ENCODE results near the gene CNGA3. TPM values are rescaled to one million over a fixed set of nuclear protein-coding genes. Genes with fewer than 3 reads are reported as not detected.

CNGA3 gene
- total RNA-seq, 2 donors from 2014 or later: not detected

- peaks cover 49% of the 10 kb centered on the region for H3K27me3 Mint-ChIP-seq (ENCODE audit: low read depth)
These were observed 28.0 kb downstream of the CNGA3 start for GRCh38 chr2:98374286-98374685.

GRCh38 chr2:98374958-98375570, 28.8 kb downstream of the CNGA3 start:
- no peaks in the 10 kb centered on the region for H3K9me3 Mint-ChIP-seq
- no peak overlapping the region for H3K4me3 Mint-ChIP-seq
- H3K27ac Mint-ChIP-seq: no peak overlapping the region
- ATAC-seq (replicated peaks in 1 of 2): no peak
- DNase-seq: no peak
- no peaks in the 10 kb centered on the region for H3K4me1 Mint-ChIP-seq (ENCODE audit: low read depth)
- peaks cover 49% of the 10 kb centered on the region for H3K27me3 Mint-ChIP-seq (ENCODE audit: low read depth)
- no peaks in the 10 kb centered on the region for H3K36me3 Mint-ChIP-seq (ENCODE audit: insufficient read depth in 2 of 2)

More at GRCh38 chr2:98374286-98374685, 28.0 kb downstream of the CNGA3 start:
- Mint-ChIP-seq H3K4me3 (no peak overlapping the region), H3K27ac (no peak overlapping the region), H3K4me1 (ENCODE audit: low read depth) (no peaks in the 10 kb centered on the region), H3K9me3 (no peaks in the 10 kb centered on the region), H3K36me3 (ENCODE audit: insufficient read depth in 2 of 2) (no peaks in the 10 kb centered on the region)
- no peak for ATAC-seq (replicated peaks in 1 of 2)
- no peak for DNase-seq

- no peak overlapping the region for H3K27ac Mint-ChIP-seq
- H3K4me3 Mint-ChIP-seq: no peak overlapping the region
- no peaks in the 10 kb centered on the region for H3K36me3 Mint-ChIP-seq (ENCODE audit: insufficient read depth in 2 of 2)
- ATAC-seq (replicated peaks in 1 of 2): no peak
- H3K27me3 Mint-ChIP-seq (ENCODE audit: low read depth): peaks cover 49% of the 10 kb centered on the region
- no peak for DNase-seq
- no peaks in the 10 kb centered on the region for H3K9me3 Mint-ChIP-seq
- no peaks in the 10 kb centered on the region for H3K4me1 Mint-ChIP-seq (ENCODE audit: low read depth)
These were observed 30.1 kb downstream of the CNGA3 start for GRCh38 chr2:98376301-98376910.

- Mint-ChIP-seq H3K4me3 (no peak overlapping the region), H3K27me3 (ENCODE audit: low read depth) (peaks cover 49% of the 10 kb centered on the region), H3K36me3 (ENCODE audit: insufficient read depth in 2 of 2) (no peaks in the 10 kb centered on the region), H3K27ac (no peak overlapping the region), H3K4me1 (ENCODE audit: low read depth) (no peaks in the 10 kb centered on the region), H3K9me3 (no peaks in the 10 kb centered on the region)
- no peak for DNase-seq
- no peak for ATAC-seq (replicated peaks in 1 of 2)
These were observed 30.7 kb downstream of the CNGA3 start for GRCh38 chr2:98376996-98377395.

GRCh38 chr2:98377544-98377943, 31.3 kb downstream of the CNGA3 start:
- Mint-ChIP-seq H3K9me3 (no peaks in the 10 kb centered on the region), H3K27me3 (ENCODE audit: low read depth) (peaks cover 47% of the 10 kb centered on the region), H3K4me1 (ENCODE audit: low read depth) (no peaks in the 10 kb centered on the region), H3K36me3 (ENCODE audit: insufficient read depth in 2 of 2) (no peaks in the 10 kb centered on the region), H3K4me3 (no peak overlapping the region), H3K27ac (no peak overlapping the region)
- ATAC-seq (replicated peaks in 1 of 2) (no peak), DNase-seq (no peak)

GRCh38 chr2:98378196-98378595, 31.9 kb downstream of the CNGA3 start:
- no peak overlapping the region for H3K4me3 Mint-ChIP-seq
- ATAC-seq (replicated peaks in 1 of 2): no peak
- H3K4me1 Mint-ChIP-seq (ENCODE audit: low read depth): no peaks in the 10 kb centered on the region
- no peaks in the 10 kb centered on the region for H3K36me3 Mint-ChIP-seq (ENCODE audit: insufficient read depth in 2 of 2)
- no peak overlapping the region for H3K27ac Mint-ChIP-seq
- H3K9me3 Mint-ChIP-seq: no peaks in the 10 kb centered on the region
- DNase-seq: no peak
- H3K27me3 Mint-ChIP-seq (ENCODE audit: low read depth): peaks cover 40% of the 10 kb centered on the region

GRCh38 chr2:98378901-98379300, 32.6 kb downstream of the CNGA3 start:
- Mint-ChIP-seq H3K27ac (no peak overlapping the region), H3K36me3 (ENCODE audit: insufficient read depth in 2 of 2) (no peaks in the 10 kb centered on the region), H3K27me3 (ENCODE audit: low read depth) (peaks cover 36% of the 10 kb centered on the region), H3K4me3 (no peak overlapping the region), H3K9me3 (no peaks in the 10 kb centered on the region), H3K4me1 (ENCODE audit: low read depth) (no peaks in the 10 kb centered on the region)
- DNase-seq: no peak
- ATAC-seq (replicated peaks in 1 of 2): no peak

GRCh38 chr2:98379311-98380202, 33.3 kb downstream of the CNGA3 start:
- Mint-ChIP-seq H3K4me3 (no peak overlapping the region), H3K27ac (no peak overlapping the region), H3K36me3 (ENCODE audit: insufficient read depth in 2 of 2) (no peaks in the 10 kb centered on the region), H3K9me3 (no peaks in the 10 kb centered on the region), H3K4me1 (ENCODE audit: low read depth) (no peaks in the 10 kb centered on the region), H3K27me3 (ENCODE audit: low read depth) (peaks cover 30% of the 10 kb centered on the region)
- ATAC-seq (replicated peaks in 1 of 2) (no peak), DNase-seq (no peak)

- Mint-ChIP-seq H3K27me3 (ENCODE audit: low read depth) (peaks cover 34% of the 10 kb centered on the region), H3K4me1 (ENCODE audit: low read depth) (peaks cover 4% of the 10 kb centered on the region), H3K9me3 (no peaks in the 10 kb centered on the region), H3K27ac (no peak overlapping the region), H3K4me3 (no peak overlapping the region), H3K36me3 (ENCODE audit: insufficient read depth in 2 of 2) (no peaks in the 10 kb centered on the region)
- DNase-seq: no peak
- no peak for ATAC-seq (replicated peaks in 1 of 2)
These were observed 33.9 kb downstream of the CNGA3 start for GRCh38 chr2:98380203-98380535.

- H3K36me3 Mint-ChIP-seq (ENCODE audit: insufficient read depth in 2 of 2): no peaks in the 10 kb centered on the region
- H3K9me3 Mint-ChIP-seq: no peaks in the 10 kb centered on the region
- DNase-seq (no peak), ATAC-seq (replicated peaks in 1 of 2) (no peak)
- H3K27ac Mint-ChIP-seq: no peak overlapping the region
- H3K27me3 Mint-ChIP-seq (ENCODE audit: low read depth): peaks cover 25% of the 10 kb centered on the region
- H3K4me3 Mint-ChIP-seq: no peak overlapping the region
- peaks cover 4% of the 10 kb centered on the region for H3K4me1 Mint-ChIP-seq (ENCODE audit: low read depth)
These were observed 35.2 kb downstream of the CNGA3 start for GRCh38 chr2:98381494-98381893.

- Mint-ChIP-seq H3K4me3 (no peak overlapping the region), H3K36me3 (ENCODE audit: insufficient read depth in 2 of 2) (no peaks in the 10 kb centered on the region), H3K27ac (no peak overlapping the region), H3K9me3 (no peaks in the 10 kb centered on the region), H3K27me3 (ENCODE audit: low read depth) (peaks cover 21% of the 10 kb centered on the region), H3K4me1 (ENCODE audit: low read depth) (peaks cover 4% of the 10 kb centered on the region)
- ATAC-seq (replicated peaks in 1 of 2): no peak
- no peak for DNase-seq
These were observed 35.8 kb downstream of the CNGA3 start for GRCh38 chr2:98382086-98382485.

GRCh38 chr2:98382739-98383138, 36.5 kb downstream of the CNGA3 start:
- Mint-ChIP-seq H3K27ac (no peak overlapping the region), H3K9me3 (no peaks in the 10 kb centered on the region), H3K4me3 (no peak overlapping the region), H3K4me1 (ENCODE audit: low read depth) (peaks cover 4% of the 10 kb centered on the region), H3K27me3 (ENCODE audit: low read depth) (peaks cover 14% of the 10 kb centered on the region), H3K36me3 (ENCODE audit: insufficient read depth in 2 of 2) (no peaks in the 10 kb centered on the region)
- no peak for ATAC-seq (replicated peaks in 1 of 2)
- DNase-seq: no peak

- Mint-ChIP-seq H3K9me3 (no peaks in the 10 kb centered on the region), H3K36me3 (ENCODE audit: insufficient read depth in 2 of 2) (no peaks in the 10 kb centered on the region), H3K4me1 (ENCODE audit: low read depth) (peaks cover 4% of the 10 kb centered on the region), H3K4me3 (no peak overlapping the region), H3K27ac (no peak overlapping the region), H3K27me3 (ENCODE audit: low read depth) (peaks cover 10% of the 10 kb centered on the region)
- ATAC-seq (replicated peaks in 1 of 2) (no peak), DNase-seq (no peak)
These were observed 36.9 kb downstream of the CNGA3 start for GRCh38 chr2:98383166-98383565.
